BLaER1 (cell line): Measurements from ENCODE around the gene NCBP1.
A peak's percentile ranks its signal among the peaks of the same experiment; 100 is the strongest.
"Not testable (repeated sequence)": the region's sequence is repeated elsewhere in the genome, so short reads cannot be mapped to it uniquely, and the experiment has no call there.

ENCODE experiments used
- H3K27ac ChIP-seq: shearing (Covaris generic); formaldehyde crosslinking; 2 replicates; pipeline ENCODE4 v1.8.1; 2022
- H3K27me3 ChIP-seq: shearing (Covaris generic); formaldehyde crosslinking; 2 replicates; pipeline ENCODE4 v1.8.1; 2022
- H3K36me3 ChIP-seq: shearing (Covaris generic); formaldehyde crosslinking; 2 replicates; pipeline ENCODE4 v1.8.1; 2022
- H3K4me1 ChIP-seq: shearing (Covaris generic); formaldehyde crosslinking; 2 replicates; pipeline ENCODE4 v1.8.1; 2022
- H3K4me2 ChIP-seq: shearing (Covaris generic); formaldehyde crosslinking; 2 replicates; pipeline ENCODE4 v1.8.1; 2022
- H3K4me3 ChIP-seq: shearing (Covaris generic); formaldehyde crosslinking; 2 replicates; pipeline ENCODE4 v1.8.1; 2022
- H3K9ac ChIP-seq: shearing (Covaris generic); formaldehyde crosslinking; 2 replicates; pipeline ENCODE4 v1.8.1; 2022
- H3K9me3 ChIP-seq: shearing (Covaris generic); formaldehyde crosslinking; 2 replicates; pipeline ENCODE4 v1.8.1; 2022
- H4K20me1 ChIP-seq: shearing (Covaris generic); formaldehyde crosslinking; 2 replicates; pipeline ENCODE4 v1.8.1; 2022
- Cebpa-rat ChIP-seq: shearing (Covaris generic); IDR thresholded peaks from 2 replicates; pipeline ENCODE4 v1.8.1; 2022

NCBP1 gene

DNA sequence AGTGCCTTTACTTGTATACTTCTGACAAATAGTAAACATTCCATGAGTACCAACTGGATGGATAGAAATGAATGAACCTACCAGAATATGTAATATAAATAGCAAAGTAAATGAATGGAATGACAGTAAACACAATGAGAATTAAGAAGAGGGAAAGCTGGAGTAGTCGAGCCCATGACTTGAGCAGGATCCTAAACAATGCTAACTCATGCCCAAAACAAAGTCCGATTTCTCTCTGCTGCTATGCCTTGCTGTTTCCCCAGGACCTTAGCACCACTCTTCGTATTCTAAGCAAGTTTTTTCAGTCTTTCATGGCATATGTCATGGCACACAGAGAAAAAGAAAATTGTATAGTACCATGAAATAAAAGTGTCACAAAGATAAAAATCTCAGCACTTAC, 61.8 kb downstream of the NCBP1 start:
- H3K4me3 ChIP-seq: no peak overlapping the region
- H3K27me3 ChIP-seq: no peaks in the 10 kb centered on the region
- H3K4me2 ChIP-seq: peak overlapping the region; percentile 85
- peaks cover 20% of the 10 kb centered on the region for H3K36me3 ChIP-seq
- H3K9ac ChIP-seq: peak overlapping the region; percentile 90; the same call in 1 of the 2 replicates
- peaks cover 32% of the 10 kb centered on the region for H4K20me1 ChIP-seq
- H3K4me1 ChIP-seq: peaks cover 32% of the 10 kb centered on the region
- H3K27ac ChIP-seq: no peak overlapping the region
- TF ChIP-seq Cebpa-rat: no peak
- H3K9me3 ChIP-seq: no peaks in the 10 kb centered on the region

DNA sequence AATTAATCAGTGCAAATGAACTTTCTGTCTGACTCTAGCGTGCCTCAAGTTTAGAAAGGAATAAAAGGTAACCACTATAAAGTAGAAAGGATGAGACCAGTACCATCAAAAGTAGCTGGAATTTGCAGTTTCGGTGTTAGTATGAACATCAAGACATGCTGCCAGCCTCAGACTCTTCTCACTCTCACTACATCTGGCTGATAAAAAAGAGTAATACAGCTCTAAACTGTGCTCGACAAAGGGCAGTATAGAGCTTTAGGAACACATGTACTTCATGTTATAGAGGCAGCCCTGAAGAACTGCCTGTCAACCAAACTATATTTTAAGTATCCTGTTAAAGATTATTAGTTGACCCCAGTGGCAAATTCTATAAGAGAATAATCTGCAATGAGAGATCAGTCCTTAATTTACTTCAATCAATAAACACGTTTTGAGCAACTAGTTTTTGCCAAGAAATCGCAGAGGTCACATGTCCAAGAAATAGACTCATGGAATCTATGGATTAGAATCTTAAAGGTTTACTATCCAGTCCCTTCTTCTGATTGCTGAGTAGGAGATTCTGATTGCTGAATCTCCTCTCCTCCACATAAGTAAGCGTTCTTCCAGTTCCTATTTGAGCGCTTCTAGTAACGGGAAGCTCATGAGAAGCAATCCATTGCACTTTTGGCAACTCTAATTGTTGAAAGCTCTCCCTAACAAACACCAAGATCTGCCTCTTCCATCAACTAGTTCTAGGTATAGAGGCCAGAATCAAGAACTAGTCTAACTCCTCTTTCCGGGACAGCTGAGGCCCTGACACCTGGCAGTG, 62.6 kb downstream of the NCBP1 start:
- TF ChIP-seq Cebpa-rat: no peak
- Histone ChIP-seq H3K4me3 (peak overlapping the region; percentile 82), H3K4me1 (peaks cover 32% of the 10 kb centered on the region), H3K9me3 (no peaks in the 10 kb centered on the region), H3K9ac (peak overlapping the region; percentile 90), H3K27ac (peak overlapping the region; percentile 89), H3K27me3 (no peaks in the 10 kb centered on the region), H4K20me1 (peaks cover 32% of the 10 kb centered on the region), H3K36me3 (peaks cover 12% of the 10 kb centered on the region), H3K4me2 (peak overlapping the region; percentile 85)

DNA sequence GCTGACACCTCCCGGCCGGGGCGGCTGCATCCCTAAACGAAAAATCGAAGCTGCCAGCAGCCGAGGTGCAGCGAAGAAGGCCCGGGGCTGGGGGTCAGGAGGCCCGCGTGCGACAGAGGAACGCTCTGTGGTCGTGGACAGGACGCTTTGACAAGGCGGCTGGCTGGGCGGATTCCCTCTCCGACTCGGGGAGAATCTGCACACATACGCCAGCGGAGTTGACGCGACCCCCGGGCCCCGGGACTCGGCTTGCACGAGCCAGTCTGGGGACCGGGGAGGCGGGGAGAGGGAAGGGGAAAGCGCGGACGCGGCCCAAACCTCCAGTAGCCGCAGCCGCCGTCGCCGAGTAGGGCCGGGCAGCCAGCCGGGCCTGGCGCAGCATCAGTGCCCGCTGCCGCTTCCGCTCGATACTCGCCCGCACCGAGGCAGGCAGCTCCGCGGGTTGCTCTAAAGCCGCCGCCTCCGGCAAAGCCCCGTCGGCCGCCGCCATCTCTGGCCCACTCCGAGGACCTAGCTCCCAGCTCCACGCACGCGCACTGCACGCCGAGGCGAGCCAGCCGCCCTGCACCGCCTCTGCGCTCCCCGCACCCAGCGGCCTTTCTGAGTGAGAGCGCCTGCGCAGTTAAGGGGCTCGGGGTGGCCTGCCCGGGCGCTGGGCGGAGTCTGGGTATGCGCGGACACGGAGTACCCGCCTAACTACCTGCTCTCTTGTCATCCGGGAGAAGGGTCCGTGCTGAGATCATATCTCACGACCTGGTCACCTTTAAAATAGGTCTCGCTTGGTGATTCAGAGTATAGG, 63.4 kb downstream of the NCBP1 start, which contains the start of gene XPA:
XPA (minus strand) TSS at position 538 of the 799 bp plus-strand sequence; CDS start at position 490, 48 bp downstream.
- peaks cover 32% of the 10 kb centered on the region for H4K20me1 ChIP-seq
- H3K27ac ChIP-seq: peak within 1 kb of the TSS; percentile 89
- H3K9me3 ChIP-seq: no peaks in the 10 kb centered on the region

DNA sequence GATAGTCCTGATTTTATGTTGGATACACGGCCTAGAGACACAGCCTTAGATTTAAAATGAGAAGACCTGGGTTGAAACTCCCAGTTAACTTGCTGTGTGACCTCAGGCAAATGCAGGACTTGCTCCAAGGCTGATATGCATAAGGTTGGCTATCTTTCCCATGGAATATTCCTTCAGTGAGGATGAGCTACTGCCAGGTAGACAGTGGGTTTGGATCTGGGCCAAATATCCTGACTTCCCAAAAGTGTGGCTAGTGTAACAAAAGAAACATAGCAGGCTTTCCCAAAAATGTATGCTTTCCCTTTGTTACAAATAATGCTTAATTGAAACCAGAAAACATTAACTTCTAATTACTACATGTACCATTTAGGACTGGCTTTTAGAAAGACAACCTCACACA, 64.2 kb downstream of the NCBP1 start:
- TF ChIP-seq Cebpa-rat: no peak
- no peaks in the 10 kb centered on the region for H3K9me3 ChIP-seq
- H3K4me3 ChIP-seq: peak overlapping the region; percentile 82
- H3K27me3 ChIP-seq: no peaks in the 10 kb centered on the region
- peak overlapping the region; percentile 90; the same call in 1 of the 2 replicates for H3K9ac ChIP-seq
- peaks cover 32% of the 10 kb centered on the region for H4K20me1 ChIP-seq
- H3K36me3 ChIP-seq: no peaks in the 10 kb centered on the region
- peak overlapping the region; percentile 85 for H3K4me2 ChIP-seq
- H3K4me1 ChIP-seq: peaks cover 32% of the 10 kb centered on the region
- peak overlapping the region; percentile 89; the same call in 1 of the 2 replicates for H3K27ac ChIP-seq

More for the DNA sequence above, 63.4 kb downstream of the NCBP1 start, which contains the start of gene XPA:
- Histone ChIP-seq H3K4me1 (peaks cover 32% of the 10 kb centered on the region), H3K4me2 (peak within 1 kb of the TSS; percentile 85), H3K36me3 (peaks cover 4% of the 10 kb centered on the region), H3K27me3 (no peaks in the 10 kb centered on the region), H3K4me3 (peak within 1 kb of the TSS; percentile 82), H3K9ac (peak within 1 kb of the TSS; percentile 90)
- TF ChIP-seq Cebpa-rat: no peak

DNA sequence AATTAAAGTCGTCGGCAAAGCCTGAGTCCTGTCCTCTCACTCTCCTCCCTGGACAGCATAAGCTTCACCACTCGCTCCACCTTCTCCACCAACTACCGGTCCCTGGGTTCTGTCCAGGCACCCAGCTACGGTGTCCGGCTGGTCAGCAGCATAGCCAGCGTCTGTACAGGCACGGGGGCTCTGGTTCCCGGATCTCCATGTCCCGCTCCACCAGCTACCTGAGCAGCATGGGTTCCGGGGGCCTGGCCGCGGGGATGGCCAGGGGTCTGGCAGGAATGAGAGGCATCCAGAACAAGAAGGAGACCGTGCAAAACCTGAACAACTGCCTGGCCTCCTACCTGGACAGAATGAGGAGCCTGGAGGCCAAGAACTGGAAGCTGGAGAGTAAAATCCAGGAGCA, 65.2 kb downstream of the NCBP1 start:
- H3K36me3 ChIP-seq: no peaks in the 10 kb centered on the region
- no peaks in the 10 kb centered on the region for H3K9me3 ChIP-seq
- H3K4me1 ChIP-seq: peaks cover 32% of the 10 kb centered on the region
- no peak for TF ChIP-seq Cebpa-rat
- H3K27ac ChIP-seq: no peak overlapping the region
- no peak overlapping the region for H3K4me3 ChIP-seq
- H4K20me1 ChIP-seq: peaks cover 23% of the 10 kb centered on the region
- H3K9ac ChIP-seq: no peak overlapping the region
- H3K4me2 ChIP-seq: no peak overlapping the region
- H3K27me3 ChIP-seq: no peaks in the 10 kb centered on the region

DNA sequence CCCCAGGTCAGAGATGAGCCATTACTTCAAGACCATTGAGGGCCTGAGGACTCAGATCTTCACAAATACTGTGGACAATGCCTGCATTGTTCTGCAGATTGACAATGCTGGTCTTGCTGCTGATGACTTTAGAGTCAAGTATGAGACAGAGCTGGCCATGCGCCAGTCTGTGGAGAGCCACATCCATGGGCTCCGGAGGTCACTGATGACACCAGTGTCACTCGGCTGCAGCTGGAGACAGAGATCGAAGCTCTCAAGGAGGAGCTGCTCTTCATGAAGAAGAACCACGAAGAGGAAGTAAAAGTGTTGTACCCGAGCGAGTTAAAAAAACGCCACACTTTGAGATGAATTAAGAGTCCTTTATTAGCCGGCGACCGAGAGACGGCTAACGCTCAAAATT, 65.7 kb downstream of the NCBP1 start:
- not testable (repeated sequence) for H3K27me3 ChIP-seq, H3K9ac ChIP-seq, H3K36me3 ChIP-seq, H3K4me3 ChIP-seq, H3K27ac ChIP-seq, H3K4me2 ChIP-seq, H3K9me3 ChIP-seq
- H4K20me1 ChIP-seq: peaks cover 18% of the 10 kb centered on the region
- peaks cover 28% of the 10 kb centered on the region for H3K4me1 ChIP-seq

DNA sequence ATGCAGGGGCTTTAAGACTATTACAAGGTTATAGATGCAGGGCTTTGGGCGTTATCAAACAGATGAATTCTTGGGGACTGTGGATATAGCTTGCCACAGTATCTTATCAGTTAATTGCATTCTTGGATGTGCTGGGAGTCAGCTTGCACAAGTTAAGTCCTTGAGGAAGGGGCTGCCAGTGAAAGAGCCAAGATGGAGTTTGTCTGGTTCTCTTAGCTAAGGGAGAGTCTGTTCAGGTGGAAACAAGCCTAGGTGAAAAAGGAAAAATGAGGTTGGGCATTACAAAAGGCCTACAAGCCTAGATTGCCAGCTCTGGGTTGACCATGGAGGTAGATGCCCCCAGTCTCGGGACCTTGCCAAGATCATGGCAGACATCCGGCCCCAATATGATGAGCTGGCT, 66.2 kb downstream of the NCBP1 start:
- not testable (repeated sequence) for H3K4me2 ChIP-seq, H3K27me3 ChIP-seq, H3K4me3 ChIP-seq, H3K27ac ChIP-seq, H3K9me3 ChIP-seq, H3K9ac ChIP-seq, H3K36me3 ChIP-seq
- H3K4me1 ChIP-seq: peaks cover 23% of the 10 kb centered on the region
- H4K20me1 ChIP-seq: peaks cover 13% of the 10 kb centered on the region

DNA sequence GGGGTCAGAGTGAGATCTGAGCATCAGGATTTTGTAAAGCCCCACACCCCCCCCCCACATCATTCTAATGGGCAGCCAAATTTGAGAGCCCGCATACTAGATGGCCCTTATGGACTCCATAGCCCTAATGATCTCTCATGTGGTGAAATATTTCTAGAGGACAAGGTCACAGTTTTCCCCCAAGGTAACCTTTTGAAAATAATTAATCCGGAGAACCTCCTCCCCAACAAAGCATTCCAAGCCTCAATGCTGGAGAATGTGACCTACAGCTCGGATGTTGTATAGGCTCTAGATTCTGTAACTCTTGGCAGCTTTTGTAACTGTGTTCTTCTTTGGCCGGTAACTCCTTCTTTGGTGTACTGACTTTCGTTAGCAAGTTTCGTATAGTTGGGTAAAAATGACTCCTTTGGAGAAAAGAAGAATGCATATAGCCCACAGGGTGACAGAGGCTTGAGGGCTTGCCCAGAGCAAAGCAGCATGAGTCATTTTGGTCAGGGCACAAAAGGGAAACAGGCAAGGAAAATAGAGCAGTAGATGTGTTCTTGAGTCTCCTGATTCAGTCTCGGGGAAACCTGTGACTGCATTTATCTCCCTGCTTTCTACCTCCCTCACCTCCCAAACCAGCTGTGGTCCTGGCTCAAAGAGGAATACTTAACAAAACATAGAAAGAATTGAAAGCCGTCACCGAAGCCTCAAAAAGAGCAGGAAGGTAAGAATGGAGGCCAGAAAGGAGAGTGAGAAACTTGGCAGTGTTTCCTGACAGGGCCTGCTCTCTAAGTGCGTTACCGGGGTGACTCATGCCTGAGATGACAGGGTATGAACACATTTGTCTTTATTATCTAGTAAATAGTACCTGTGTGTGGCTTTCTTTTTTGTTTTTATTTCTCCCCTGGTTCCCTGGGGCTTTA, 70.1 kb downstream of the NCBP1 start:
- Histone ChIP-seq H3K4me1 (peaks cover 11% of the 10 kb centered on the region), H3K4me3 (no peak overlapping the region), H3K9me3 (no peaks in the 10 kb centered on the region), H3K4me2 (no peak overlapping the region), H3K27ac (no peak overlapping the region), H3K36me3 (no peaks in the 10 kb centered on the region), H4K20me1 (no peaks in the 10 kb centered on the region), H3K9ac (no peak overlapping the region), H3K27me3 (peaks cover 2% of the 10 kb centered on the region; the same call in 1 of the 2 replicates)
- no peak for TF ChIP-seq Cebpa-rat

DNA sequence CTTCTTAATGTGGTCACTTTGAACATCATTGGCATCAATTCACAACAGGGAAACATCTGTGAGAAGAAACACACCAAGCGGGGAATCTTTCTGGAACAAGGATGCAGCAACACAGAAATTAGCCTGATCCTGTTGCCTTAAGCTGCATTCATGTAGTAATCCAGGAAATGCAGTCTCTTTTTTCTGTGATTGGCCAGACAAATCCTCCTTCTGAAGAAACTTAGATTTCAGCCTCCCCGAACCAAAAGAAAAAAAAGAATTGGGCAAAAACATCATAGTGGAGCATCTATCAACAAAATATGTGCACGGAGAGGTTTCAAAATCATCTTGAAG, 70.7 kb downstream of the NCBP1 start:
- H3K27me3 ChIP-seq: peaks cover 3% of the 10 kb centered on the region; the same call in 1 of the 2 replicates
- H3K9me3 ChIP-seq: no peaks in the 10 kb centered on the region
- no peaks in the 10 kb centered on the region for H3K36me3 ChIP-seq
- H3K27ac ChIP-seq: no peak overlapping the region
- no peak overlapping the region for H3K9ac ChIP-seq
- H3K4me2 ChIP-seq: no peak overlapping the region
- H4K20me1 ChIP-seq: no peaks in the 10 kb centered on the region
- TF ChIP-seq Cebpa-rat: no peak
- peaks cover 11% of the 10 kb centered on the region for H3K4me1 ChIP-seq
- H3K4me3 ChIP-seq: no peak overlapping the region
